ENCODE measurements around the gene NUP210L. TPM values are rescaled to one million over a fixed set of nuclear protein-coding genes. Genes with fewer than 3 reads are reported as not detected.

Gene NUP210L
- total RNA-seq, 3 donors from 2014 or later, result 0.06 TPM; not detected in 2

GRCh38 chr1:154166207-154166606, 11.3 kb upstream of the NUP210L start:
- ATAC-seq (no peak), DNase-seq (no peak)
- Histone ChIP-seq H3K4me3 (no peak overlapping the region), H3K4me1 (ENCODE audit: low read depth) (no peaks in the 10 kb centered on the region), H3K9me3 (no peaks in the 10 kb centered on the region), H3K36me3 (ENCODE audit: low read depth) (peaks cover 32% of the 10 kb centered on the region)
- intact Hi-C loops (cut with DNase I, micrococcal nuclease), result no loop called here
- no peak for TF ChIP-seq CTCF (IDR thresholded peaks at IDR 0.05)

GRCh38 chr1:154159554-154159953, 4.7 kb upstream of the NUP210L start:
- Histone ChIP-seq H3K36me3 (ENCODE audit: low read depth) (peaks cover 19% of the 10 kb centered on the region), H3K9me3 (no peaks in the 10 kb centered on the region), H3K4me1 (ENCODE audit: low read depth) (no peaks in the 10 kb centered on the region), H3K4me3 (no peak overlapping the region)
- ATAC-seq (no peak), DNase-seq (no peak)
- no peak for TF ChIP-seq CTCF (IDR thresholded peaks at IDR 0.05)
- intact Hi-C loops (cut with DNase I, micrococcal nuclease), result no loop called here

DNA sequence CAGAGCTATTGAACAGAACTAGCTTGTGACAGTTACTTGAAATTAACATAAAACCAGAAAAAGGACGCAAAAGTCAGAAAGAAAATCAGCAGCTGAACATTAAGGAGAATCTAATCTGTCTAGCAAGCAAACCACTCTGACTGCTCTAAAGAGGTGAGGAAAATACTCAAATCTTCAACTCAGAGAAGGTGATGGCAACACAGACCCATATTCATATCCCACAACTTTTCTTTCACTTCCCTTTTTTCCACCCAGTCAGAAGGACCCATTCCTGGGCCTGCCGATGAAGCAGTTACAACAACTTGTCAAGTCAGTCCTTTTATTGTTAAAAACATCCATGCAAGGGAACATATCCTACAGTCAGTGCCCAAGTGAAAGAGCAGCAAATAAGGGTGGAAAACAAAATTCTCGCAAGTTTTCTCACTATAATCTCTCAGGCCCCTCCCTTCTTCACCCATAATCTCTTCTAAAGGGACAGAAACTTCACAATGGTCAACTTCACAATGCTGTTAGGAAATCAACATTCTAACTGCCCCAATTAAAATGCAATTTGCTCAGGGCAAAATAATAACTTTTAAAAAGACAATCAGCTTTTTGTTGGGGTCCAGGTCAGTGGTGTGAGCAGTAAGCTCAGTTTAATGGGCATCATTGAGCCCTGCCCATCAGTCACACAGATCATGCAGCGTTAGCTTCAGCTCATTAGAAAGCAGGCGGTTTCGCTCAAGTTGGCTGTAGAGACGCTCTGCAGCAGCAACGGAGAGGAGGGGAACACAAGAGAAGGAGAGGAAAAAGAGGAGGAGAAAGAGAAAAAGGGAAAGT, 3.6 kb upstream of the NUP210L start:
- intact Hi-C loops (cut with DNase I, micrococcal nuclease), result no loop called here
- no peak for DNase-seq

GRCh38 chr1:154157520-154158306, 2.8 kb upstream of the NUP210L start:
- Histone ChIP-seq H3K4me3 (no peak overlapping the region), H3K9me3 (no peaks in the 10 kb centered on the region), H3K4me1 (ENCODE audit: low read depth) (no peaks in the 10 kb centered on the region), H3K36me3 (ENCODE audit: low read depth) (peaks cover 15% of the 10 kb centered on the region)
- peak; percentile 87 for ATAC-seq
- no peak for TF ChIP-seq CTCF (IDR thresholded peaks at IDR 0.05)
- DNase-seq, result no peak
- intact Hi-C loops (cut with DNase I, micrococcal nuclease), result no loop called here

More for the DNA sequence above, 3.6 kb upstream of the NUP210L start:
- peak; percentile 4 for ATAC-seq
- Histone ChIP-seq H3K9me3 (no peaks in the 10 kb centered on the region), H3K36me3 (ENCODE audit: low read depth) (peaks cover 15% of the 10 kb centered on the region), H3K4me1 (ENCODE audit: low read depth) (no peaks in the 10 kb centered on the region), H3K4me3 (no peak overlapping the region)
- TF ChIP-seq CTCF (IDR thresholded peaks at IDR 0.05), result no peak

DNA sequence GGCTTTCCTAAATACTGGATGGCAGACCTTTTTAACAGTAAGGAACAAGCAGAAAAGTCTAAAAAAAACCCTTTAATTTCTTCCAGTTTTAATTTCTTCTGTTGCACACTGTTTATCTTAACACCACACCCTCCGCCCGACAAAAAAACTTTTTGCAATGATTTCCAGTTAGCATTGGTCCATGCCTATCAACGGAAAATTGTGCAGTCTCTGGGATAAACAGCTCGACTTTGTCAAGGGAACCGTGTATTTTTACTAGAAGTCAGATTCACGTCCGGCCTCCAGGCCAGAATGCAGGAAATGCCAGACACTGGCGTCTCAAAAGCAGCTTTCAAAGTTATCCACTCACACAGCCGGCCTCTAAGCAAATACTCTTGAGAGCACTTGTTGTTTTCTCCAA, 378 bp upstream of the NUP210L start:
- H3K9me3 ChIP-seq, result no peaks in the 10 kb centered on the region
- H3K4me1 ChIP-seq (ENCODE audit: low read depth), result no peaks in the 10 kb centered on the region
- peaks cover 15% of the 10 kb centered on the region for H3K36me3 ChIP-seq (ENCODE audit: low read depth)
- peak; percentile 18 for ATAC-seq
- no peak overlapping the region for H3K4me3 ChIP-seq
- DNase-seq, result no peak
- no peak for TF ChIP-seq CTCF (IDR thresholded peaks at IDR 0.05)
- intact Hi-C loops (cut with DNase I, micrococcal nuclease), result no loop called here
